Measurements from ENCODE around the gene ALDH6A1.

DNA sequence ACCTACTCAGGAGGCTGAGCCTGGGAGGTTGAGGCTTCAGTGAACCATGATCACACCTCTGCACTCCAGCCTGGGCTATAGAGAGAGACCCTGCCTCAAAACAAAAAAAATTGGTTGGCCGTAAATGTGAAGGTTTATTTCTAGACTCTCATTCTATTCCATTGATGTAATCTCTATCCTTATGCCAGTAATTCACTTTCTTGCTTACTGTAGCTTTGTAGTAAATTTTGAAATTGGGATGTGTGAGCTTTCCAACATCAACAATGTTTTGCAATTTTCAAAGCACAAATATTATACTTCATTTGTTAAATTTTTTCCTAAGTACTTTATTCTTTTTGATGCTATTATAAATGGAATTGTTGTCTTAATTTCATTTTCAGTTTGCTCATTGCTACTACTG is 25.1 kb upstream of the ALDH6A1 start:
- TF ChIP-seq POLR2AphosphoS5 (IDR thresholded peaks at IDR 0.05; ENCODE audit: low read depth, low read length) = no peak
- no peak for TF ChIP-seq POLR2A (IDR thresholded peaks at IDR 0.05; ENCODE audit: low read depth, low read length)
